Stimulated activated CD8-positive, alpha-beta memory T cell treated with anti-CD3 and anti-CD28 coated beads, Interleukin-7, amount 100 ng/mL, for 4 hours (primary cell): ENCODE measurements around the gene HBZ.
"Not testable (repeated sequence)": the region's sequence is repeated elsewhere in the genome, so short reads cannot be mapped to it uniquely, and the experiment has no call there.

Source experiments
- DNase-seq, 2 donors: peaks; one replicate each; pipeline ENCODE4 v3.0.0-alpha.2; 2020; ENCODE audit warnings: low read depth in 2 of 2

The HBZ gene

DNA sequence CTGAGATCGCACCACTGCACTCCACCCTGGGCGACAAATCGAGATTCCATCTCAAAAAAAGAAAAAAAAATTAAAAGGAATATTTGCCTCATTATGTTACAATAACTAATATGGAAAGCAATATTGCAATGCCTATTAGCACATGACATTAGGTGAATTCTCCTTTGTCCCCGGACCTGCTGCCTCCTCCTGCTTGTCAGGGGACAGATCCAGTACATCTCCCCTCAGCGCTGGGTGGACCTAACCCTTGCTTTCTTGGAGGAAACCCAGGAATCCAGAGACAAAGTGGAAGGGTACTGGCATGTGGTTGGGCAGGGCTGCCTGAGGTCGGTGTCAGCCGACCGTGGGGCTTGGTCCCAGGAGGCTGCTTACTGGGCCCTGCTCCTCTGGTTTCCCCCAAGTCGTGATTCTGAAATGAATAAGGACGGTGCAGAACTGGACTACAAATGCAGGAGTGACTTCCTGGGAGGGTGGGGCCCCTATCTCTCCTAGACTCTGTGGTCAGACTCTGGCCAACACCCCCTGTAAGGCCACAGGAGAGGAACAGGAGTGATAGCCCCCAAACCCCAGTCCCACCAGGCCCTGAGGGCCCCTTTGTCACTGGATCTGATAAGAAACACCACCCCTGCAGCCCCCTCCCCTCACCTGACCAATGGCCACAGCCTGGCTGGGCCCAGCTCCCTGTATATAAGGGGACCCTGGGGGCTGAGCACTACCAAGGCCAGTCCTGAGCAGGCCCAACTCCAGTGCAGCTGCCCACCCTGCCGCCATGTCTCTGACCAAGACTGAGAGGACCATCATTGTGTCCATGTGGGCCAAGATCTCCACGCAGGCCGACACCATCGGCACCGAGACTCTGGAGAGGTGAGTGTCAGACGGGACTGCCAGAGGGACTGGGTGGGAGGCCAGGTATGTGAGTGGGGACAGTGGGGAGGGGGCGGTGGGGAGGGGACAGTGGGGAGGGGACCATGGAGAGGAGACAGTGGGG, at the start of gene HBZ:
HBZ (plus strand) TSS at position 504 of the 988 bp plus-strand sequence; CDS start at position 770, 266 bp downstream.
- no peak for DNase-seq

DNA sequence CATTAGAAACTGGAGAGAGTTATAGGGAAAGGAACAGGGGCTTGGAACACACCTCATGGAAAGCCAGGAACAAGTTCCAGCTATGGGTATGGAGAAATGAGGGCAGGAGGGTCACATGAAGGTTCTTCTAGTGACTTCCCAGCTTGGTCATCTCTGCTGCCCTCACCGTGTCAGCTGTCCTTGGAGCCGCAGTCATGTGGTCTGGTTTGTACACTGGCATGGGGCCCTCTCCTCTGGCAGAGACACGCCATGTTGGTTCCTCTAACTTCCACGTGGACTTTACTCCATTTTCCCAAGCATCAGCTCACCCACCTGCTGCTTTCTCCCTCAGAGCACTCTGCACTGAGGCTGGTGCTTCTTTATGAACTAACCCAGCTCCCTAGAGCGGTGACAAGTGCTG, 48.1 kb upstream of the HBZ start:
- no peak for DNase-seq

DNA sequence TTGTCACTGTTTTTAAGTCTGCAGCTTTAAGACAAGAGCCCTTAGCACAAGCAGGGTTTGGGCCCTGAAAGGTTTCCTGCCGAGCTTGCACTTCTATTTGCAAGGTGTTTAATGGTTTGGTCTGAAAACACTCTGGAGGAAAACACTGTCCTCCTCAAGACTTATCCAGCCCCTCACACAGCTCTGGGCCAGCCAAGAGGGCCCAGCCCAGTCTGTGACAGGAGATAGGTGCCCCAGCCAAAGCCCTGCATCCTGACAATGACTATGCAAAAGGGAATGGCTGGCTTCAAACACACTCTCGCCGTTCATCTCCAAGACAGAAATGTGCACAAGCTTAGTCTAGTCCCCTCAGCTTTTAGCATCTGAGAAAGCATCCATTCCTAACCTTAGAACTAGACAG, 47.5 kb upstream of the HBZ start:
- no peak for DNase-seq

DNA sequence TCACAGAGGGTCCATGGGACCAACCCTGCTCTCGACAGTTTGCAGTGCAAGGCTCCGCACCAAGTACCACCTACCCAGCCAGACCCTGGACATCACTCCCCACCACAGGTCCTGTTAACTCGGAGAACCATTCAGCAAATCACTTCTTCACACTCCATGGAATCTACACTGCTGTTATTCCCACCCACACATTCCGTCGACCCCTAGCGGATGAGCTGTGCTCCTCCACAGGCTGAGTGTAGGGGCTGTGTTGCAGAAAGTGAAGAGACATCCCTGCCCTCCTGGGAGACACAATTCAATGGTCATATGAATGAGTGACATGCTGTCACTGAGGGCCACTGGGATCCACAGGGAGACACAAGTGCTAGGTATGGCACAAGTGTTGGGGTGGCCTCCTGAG, 46.9 kb upstream of the HBZ start:
- no peak for DNase-seq

DNA sequence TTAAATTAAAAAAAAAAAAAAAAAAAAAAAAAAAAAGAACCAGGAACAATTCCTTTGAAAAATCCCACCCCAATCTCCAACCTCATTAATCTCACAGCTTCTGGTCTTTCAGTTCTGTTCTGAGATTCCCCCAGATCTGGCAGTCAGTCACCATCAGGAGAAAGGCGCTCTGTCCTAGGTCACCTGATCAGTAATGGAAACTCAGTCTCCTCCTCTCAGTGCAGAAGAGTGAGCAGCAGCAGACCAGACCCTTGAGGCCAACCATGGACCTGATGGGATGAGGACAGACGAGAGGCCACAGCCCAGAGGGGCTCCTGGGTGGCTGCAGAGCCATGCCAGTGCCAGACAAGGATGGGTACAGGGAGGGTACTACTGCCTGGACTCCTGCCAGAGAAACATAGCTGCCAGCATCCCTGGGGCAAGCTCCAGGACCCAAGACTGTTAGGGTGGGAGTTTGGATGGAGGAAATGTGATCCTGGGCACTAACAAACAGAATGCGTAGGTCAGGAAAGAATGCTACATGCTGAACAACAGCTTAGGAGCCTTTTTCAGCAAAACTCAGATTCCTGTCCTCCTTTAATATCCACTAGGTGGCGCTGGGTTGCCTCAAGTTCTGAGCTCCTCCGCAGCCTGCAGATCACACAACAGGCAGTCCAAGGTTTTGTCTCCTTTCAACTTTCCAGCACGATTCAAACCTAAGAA, 45.7 kb upstream of the HBZ start:
- DNase-seq: peak; percentile 32 to 39

DNA sequence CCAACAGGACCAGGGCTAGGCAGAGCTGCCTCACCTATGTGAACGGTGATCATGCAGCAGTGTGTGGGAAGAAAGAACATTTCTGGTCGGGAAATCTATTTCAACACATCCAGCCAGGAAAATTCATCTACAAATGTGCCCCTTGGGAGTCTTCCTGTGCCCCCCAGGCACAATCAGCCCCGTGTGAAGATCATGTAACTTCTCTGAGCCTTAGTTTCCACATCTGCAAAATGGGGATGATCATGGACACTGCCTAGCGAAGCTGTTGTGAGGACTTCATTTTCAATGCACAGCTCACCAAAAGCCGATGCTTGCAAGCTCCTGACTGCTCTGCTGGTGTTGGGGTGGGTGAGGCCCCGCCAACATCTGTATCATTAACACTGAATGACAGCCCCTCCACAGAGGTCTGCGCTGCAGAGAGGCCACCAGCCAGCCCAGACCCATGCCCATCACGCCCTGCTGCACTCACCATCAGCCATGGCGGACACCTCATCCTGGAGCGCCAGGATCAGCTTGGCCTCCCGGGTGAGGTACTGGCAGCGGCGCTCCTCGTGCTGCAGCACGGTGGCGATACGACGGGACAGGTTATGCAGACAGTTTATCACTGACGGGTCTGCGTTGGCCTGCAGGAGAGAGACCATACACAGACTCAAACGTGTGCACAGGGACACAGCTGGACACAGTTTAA, 40.1 kb upstream of the HBZ start:
- no peak for DNase-seq

DNA sequence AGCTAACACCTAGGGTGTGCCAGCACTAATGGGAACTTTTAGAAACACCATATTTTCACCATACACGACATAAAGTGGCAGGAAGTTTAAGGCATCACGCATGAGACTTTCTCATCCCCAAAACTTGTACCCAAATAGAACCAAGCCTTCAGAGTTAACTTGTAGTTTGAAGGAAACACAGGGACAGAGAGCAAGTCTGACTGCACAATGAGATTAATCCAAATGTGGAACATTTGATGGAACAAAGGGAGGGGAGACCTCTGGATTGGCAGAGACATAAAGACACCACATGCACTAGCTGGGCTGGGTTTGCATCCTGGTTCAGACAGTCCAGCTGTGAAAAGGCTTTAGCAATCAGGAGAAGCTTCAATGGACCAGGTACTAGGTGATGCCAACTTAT, 38.1 kb upstream of the HBZ start:
- DNase-seq: no peak

DNA sequence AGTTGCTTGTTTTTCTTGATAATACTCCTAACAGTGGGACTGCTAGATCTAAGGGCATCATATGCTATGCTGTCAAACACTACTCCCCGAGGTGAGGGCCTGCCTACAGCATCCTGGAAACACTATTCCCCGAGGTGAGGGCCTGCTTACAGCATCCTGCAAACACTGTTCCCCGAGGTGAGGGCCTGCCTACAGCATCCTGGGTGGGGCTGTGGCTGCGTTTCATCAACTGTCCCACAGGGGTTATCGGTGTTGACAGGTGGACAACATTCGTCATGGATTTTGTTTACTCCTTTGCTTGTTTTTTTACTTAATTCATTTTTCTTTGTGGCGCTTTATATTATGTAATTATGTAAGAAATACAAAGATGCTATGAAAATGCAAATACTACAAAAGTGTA, 36.4 kb upstream of the HBZ start:
- DNase-seq: no peak

DNA sequence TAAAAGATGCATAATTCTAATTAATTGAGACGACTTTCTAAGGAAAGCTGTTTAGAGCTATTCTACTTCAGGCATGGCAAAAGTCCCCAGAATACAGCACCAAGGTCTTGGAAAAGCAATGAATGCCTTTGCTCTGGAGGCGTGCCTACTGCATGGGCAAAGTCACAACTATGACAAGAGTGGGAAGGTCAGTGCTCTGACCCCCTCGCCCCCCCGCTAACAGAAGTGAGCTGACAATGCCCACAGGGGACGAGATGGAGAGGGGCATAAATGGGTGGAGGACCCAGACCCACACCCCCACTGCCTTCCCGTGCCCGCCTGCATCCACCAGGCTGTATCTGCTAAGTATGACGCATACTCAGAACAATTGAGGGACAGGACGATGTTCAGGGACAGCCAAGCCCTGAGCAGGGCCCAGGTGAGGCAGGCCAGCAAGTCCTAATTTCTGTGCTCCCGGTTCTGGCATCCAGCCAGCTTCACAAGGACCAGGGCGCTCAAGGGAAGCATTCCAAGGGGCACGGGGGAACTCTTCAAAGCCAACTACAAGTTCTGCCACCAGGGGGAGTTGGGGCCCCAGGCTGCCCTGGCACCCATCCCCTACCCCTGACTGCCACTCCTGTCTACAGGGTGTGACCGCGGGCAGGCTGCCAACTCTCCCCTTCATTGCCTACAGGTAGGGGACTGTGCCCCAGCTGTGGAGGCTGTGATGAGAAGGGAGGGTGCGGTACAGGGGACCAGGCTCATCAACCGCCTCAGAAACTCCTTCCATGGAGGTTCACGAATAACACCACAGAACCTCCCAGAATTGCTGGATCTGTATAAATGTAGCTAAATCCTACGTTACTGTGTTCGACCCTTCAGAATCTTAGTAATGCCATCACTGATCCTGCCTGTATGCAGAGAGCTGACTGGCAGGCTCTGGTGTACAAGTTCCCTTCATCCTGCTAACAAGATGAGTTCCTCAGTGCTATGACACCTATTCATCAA, 34.8 kb upstream of the HBZ start:
- DNase-seq: peak; percentile 40 to 54

DNA sequence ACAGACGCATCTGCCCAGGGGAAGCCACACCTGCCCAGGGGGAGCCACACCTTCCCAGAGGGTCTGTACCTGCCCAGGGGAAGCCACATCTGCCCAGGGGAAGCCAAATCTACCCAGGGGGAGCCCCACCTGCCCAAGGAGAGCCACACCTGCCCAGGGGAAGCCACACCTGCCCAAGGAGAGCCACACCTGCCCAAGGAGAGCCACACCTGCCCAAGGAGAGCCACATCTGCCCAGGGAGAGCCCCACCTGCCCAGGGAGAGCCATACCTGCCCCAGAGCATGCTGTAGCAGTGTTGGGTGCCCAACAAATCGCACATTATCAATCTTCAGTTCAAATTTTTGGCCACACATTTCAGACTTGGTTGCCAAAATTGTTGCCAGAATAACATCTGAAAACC, 33.6 kb upstream of the HBZ start:
- no peak for DNase-seq

DNA sequence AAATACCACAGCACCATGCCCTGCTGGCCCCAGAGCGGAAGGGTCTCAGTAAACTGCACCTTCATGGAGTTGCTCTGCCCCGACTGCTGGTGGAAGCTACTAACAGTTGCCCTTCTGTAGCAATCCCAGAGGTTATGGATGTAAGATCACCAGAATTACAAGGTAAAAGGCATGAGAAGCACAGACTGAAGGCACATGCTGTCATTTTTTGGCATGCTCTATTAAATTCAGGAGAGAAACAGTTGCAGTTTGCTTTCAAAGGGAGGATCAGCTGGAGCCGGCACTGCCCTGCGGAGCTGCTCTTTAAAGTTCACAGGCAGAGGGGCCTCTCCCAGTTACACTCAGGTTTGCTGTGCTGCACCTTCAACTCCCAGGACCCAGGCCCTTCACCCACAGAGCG, 33.1 kb upstream of the HBZ start:
- DNase-seq: no peak

DNA sequence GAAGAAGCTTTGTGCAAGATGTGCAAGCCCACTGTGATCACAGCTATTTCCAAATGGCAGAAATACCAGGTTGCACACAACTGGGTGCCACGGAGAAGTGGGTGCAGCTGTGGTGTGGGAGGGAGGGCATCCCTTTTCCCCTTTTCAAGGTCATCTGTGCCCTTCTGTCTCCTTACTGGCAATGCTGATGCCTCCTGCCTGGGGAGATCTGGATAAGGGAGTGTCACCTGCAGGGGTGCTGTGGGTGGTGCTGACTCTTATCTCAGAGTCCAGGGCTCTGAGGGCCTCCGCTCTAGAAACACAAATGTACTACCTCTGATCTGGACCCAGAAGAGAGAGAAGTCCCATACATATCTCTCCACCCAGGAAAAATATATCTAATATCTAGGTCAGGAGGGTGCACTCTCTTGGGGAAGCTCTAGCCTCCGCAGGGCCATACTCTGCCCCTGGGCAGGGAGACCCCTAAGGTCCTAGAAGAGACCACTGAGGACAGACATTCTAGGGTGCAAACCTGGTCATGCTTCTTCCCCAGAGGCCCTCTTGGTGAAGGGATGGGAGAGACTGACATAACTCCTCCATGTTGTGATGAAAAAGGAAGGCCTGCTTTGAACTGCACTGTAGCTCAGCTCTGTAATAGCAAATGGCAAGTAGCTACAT, 32.5 kb upstream of the HBZ start:
- no peak for DNase-seq

DNA sequence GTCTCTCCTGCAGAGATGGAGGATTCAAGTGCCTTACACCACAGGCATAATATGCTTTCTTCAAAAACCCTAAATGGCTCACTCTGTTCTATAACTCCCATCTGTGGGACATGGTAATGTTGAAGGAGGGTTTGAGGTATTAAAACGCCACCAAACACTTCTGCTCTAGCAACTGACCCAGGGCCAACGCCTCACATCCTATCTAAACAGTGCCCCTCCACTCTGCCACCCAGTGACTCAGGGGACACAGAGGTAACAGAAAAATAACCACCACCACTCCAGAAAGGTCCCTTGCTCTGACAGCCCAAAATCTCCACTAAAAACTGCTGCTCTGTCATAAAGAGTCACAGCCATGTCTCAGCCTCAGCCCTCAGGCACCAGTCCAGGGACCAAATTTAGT, 31.7 kb upstream of the HBZ start:
- no peak for DNase-seq

DNA sequence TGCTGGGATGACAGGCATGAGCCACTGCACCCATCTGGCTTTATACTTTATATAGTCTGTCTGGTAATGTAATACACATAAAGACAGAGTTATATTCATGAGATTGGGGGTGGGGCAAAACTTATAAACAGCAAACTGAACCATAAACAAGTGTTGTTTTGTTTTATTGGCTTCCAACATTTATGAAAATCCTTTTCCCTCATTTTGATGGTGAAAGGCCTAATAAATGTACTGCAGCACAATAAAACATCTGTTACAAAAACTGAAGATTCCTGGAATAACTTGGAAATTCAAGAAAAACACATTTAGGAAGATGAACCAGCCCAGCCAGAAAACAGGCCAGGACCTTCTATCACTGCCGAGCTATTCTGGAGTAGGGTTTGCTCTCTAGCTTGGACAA, 30.1 kb upstream of the HBZ start:
- DNase-seq: no peak

DNA sequence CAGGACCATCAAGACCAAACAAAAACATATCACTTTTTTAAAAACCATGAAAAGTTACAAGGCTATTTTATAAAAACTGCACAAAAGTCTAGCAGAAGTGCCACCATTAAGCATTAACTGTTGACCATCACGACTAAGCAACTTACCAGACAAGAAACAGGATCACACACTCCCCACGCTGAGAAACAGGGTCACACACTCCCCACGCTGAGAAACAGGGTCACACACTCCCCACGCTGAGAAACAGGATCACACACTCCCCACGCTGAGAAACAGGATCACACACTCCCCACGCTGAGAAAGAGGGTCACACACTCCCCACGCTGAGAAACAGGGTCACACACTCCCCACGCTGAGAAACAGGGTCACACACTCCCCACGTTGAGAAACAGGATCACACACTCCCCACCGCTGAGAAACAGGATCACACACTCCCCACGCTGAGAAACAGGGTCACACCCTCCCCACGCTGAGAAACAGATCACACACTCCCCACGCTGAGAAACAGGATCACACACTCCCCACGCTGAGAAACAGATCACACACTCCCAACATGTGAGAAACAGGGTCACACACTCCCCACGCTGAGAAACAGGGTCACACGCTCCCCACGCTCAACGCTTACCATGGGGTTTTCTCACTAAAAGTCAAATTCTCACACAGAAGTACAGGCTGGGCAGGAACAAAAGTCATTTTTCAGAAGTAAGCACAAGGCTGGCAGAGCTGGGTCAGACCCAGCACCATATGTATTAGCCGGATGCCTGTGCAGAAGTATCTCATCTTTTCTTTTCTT, 28.7 kb upstream of the HBZ start:
- DNase-seq: not testable (repeated sequence)

DNA sequence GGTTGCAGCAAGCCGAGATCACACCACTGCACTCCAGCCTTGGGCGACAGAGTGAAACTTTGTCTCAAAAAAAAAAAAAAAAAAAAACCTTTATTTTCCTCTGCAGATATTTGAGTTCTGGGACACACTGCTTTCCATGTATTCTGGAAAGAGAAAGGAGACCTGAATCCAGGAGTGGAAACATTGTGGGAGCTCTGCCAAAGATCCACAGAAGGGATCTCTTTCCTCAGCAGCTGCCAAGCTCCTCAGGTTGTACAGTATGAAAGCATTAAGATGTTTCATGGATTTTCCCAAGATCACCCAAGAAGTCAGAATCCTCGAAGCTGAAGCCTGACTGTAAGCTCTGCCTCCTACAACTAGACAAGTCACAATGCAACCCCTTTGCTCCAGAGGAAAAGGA, 27.4 kb upstream of the HBZ start:
- DNase-seq: no peak

DNA sequence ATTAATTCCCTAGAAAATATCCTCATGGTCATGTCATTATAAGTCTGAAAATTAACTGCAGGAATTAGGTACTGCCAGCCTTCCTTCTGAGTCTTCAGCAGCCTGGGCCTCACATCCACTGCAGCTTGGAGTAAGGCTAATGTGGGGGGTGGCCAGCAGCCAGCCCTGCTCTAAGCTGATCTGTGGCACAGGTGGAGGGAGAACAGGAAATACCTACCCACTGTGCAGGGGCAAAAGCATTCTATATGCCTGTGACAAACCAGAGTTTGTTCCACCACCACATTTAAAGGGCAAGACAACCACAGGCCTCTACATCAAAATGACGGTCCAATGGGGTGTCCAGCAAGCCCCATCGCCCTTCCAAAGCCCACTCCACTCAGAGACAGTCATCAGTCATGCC, 23.4 kb upstream of the HBZ start:
- DNase-seq: no peak

DNA sequence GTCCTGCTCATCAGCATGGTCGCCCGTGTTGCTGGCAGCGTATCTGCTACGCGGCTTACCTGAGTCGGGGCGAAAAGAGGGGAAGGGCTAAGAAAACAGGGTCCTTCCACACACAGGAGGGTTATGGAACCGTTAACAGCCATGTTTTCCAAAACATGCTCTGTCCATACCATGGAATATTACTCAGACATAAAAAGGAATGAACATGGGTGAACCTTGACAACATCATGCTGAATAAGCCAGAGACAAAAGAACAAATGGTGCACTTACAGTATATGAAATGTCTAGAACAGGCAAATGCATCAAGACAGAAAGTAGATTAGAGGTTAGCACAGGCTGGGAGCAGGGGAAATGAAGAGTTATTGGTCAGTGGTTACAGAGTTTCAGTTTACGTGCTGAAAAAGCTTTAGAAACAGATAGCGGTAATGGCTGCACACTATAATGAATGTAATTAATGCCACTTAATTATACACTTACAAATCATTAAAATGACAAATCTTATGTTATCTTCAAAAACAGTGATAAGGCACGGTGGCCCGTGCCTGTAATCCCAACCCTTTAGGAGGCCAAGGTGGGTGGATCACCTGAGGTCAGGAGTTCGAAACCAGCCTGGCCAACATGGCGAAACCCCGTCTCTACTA, 21.8 kb upstream of the HBZ start:
- DNase-seq: no peak

DNA sequence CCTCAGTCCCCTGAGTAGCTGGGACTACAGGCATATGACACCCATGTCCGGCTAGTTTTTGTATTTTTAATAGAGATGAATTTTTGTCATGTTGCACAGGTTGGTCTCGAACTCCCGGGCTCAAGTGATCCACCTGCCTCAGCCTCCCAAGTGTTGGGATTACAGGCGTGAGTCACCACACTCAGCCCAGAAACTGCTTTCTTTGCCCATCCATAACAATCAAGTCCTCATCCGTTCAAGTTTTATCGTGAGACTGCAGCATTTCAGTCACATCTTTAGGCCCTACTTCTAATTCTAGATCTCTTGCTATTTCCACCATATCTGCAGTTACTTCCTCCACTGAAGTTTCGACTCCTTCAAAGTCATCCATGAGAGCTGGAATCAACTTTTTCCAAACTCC, 20.3 kb upstream of the HBZ start:
- no peak for DNase-seq
